GM12872 (cell line): Measurements from ENCODE around the gene ARL6IP4.

Source experiments
- TF ChIP-seq, protein P1 (sequence below): IDR thresholded peaks from 3 replicates; pipeline ENCODE4 v1.5.1; 2011; ENCODE audit warnings: low read depth, mild to moderate bottlenecking, low read length, moderate library complexity; ENCODE audit not compliant: insufficient read depth

Gene ARL6IP4

DNA sequence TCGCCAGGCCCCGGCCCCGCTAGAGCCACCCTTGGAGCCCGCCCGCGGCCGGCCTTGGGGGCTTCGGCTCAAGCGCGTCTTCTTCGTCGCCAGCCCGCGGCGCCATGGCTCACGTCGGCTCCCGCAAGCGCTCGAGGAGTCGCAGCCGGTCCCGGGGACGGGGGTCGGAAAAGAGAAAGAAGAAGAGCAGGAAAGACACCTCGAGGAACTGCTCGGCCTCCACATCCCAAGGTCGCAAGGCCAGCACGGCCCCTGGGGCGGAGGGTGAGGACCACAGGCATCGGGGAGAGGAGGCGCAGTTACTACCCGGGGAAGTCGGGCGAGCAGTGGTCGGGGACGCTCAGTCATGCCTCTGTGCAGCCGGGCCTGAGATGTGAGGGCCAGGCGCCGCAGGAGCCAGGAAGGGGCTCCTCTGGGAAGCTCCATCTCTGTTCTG, 573 bp downstream of the ARL6IP4 start:
- TF ChIP-seq, protein P1, sequence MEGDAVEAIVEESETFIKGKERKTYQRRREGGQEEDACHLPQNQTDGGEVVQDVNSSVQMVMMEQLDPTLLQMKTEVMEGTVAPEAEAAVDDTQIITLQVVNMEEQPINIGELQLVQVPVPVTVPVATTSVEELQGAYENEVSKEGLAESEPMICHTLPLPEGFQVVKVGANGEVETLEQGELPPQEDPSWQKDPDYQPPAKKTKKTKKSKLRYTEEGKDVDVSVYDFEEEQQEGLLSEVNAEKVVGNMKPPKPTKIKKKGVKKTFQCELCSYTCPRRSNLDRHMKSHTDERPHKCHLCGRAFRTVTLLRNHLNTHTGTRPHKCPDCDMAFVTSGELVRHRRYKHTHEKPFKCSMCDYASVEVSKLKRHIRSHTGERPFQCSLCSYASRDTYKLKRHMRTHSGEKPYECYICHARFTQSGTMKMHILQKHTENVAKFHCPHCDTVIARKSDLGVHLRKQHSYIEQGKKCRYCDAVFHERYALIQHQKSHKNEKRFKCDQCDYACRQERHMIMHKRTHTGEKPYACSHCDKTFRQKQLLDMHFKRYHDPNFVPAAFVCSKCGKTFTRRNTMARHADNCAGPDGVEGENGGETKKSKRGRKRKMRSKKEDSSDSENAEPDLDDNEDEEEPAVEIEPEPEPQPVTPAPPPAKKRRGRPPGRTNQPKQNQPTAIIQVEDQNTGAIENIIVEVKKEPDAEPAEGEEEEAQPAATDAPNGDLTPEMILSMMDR = no peak

DNA sequence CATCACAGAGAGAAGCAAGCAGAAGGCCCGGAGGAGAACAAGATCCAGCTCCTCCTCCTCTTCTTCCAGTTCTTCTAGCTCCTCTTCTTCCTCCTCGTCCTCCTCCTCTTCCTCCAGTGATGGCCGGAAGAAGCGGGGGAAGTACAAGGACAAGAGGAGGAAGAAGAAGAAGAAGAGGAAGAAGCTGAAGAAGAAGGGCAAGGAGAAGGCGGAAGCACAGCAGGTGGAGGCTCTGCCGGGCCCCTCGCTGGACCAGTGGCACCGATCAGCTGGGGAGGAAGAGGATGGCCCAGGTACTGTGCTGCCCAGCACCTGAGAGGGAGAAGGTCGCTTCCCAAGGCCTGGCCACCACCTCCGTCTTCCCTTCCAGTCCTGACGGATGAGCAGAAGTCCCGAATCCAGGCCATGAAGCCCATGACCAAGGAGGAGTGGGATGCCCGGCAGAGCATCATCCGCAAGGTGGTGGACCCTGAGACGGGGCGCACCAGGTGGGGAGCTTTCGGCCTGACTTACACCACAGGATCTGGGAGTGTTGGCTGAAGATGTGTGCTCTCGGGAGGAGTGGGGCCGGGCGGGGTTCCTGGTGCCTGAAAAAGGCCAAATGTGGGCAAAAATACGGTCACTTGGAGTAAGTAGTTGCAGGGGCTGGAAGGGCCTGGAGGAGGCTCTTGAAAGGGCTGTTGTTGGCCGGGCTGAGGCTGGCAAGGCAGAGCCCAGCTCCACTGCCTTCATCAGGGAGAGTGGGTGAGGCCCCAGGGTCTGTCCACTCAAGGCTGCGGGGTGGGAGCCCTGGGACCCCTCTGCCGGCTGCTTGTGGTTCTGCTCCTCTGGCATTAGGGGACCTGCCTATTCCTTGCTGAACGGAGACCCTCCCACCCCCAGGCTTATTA, 1.4 kb downstream of the ARL6IP4 start:
- TF ChIP-seq, protein P1 = no peak

DNA sequence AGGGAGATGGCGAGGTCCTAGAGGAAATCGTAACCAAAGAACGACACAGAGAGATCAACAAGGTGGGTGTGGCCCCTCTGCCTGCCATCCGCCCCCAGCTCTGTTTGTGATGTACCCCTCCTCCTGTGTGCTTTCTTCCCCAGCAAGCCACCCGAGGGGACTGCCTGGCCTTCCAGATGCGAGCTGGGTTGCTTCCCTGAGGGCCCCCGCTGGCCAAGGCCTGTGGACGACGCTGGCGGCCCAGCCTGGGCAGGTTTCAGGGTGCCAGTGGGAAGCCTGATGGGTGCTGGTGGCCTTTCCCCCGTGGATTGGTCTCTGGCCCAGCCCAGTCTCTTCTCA, 2.0 kb downstream of the ARL6IP4 start:
- TF ChIP-seq, protein P1 = no peak

DNA sequence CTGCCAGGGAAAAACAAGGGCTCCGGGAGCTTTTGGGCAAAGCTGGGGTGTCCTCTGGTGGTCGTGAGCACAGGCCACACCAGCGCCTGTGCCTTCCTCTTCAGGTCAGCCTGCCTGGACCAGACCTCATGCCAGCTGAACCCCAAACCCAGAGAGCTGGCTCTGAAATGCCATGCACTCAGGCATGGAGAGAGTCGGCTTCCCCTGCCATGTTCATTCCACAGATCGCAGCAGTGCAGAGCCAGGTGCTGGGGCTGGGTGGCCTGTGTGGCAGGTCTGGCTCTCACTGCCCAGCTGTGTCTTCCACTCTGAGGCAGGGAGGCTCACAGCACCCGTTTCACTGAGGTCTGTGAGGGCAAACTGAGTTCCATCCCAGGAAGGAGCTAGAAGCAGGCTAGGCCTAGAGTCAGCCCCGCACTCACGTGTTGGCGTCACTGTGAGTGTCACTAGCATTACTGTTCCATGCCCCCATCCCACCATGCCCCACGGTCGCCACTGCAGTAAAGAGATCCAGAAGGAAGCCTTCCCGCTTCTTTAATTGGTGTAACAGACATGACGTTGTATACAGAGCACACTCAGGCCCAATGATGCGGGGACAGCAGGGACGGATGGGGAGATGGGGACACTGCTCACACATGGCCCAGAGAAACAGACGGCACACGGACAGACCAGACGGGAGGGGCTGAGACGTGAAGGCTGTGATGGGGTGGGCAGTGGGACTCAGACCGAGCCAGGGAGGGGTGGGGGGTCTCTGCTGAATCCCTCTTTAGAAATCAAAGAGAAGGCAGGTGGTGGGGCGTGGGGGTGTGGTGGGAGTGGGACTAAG, 2.7 kb downstream of the ARL6IP4 start:
- TF ChIP-seq, protein P1 = no peak

DNA sequence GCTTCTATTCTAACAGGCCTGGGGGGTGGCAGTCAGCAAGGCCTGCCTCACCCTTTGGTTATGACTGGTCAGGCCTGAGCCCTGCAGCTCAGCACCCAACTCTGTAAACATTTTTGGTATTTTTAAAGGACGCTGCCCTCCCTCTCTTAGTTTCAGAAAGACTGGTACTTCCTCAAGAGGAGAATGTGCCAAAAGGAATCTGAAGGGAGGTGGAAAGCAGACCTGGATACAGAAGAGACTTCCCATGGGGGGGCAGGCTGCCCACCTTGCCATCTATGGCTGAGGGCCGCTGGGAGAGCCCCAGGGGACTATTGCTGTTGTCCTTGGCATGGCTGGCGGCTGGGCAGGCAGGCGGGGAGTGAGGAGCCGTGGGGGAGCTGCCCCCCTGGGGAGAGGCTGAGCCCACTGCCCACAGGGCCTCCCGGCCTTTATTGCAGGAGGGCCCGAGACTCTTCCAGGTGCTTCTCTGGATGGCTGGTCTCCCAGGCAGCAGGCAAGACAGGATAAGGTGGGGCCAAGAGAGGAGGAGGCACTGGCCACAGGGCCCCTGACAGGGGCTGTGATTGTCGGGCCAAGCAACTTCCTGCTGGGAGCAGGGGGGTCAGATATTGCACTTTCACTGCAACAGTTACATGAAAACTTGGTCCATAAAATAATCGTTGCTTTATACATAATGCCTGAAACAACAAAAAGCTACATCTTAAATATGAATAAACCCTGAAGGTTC, 3.5 kb downstream of the ARL6IP4 start:
- TF ChIP-seq, protein P1 = no peak

DNA sequence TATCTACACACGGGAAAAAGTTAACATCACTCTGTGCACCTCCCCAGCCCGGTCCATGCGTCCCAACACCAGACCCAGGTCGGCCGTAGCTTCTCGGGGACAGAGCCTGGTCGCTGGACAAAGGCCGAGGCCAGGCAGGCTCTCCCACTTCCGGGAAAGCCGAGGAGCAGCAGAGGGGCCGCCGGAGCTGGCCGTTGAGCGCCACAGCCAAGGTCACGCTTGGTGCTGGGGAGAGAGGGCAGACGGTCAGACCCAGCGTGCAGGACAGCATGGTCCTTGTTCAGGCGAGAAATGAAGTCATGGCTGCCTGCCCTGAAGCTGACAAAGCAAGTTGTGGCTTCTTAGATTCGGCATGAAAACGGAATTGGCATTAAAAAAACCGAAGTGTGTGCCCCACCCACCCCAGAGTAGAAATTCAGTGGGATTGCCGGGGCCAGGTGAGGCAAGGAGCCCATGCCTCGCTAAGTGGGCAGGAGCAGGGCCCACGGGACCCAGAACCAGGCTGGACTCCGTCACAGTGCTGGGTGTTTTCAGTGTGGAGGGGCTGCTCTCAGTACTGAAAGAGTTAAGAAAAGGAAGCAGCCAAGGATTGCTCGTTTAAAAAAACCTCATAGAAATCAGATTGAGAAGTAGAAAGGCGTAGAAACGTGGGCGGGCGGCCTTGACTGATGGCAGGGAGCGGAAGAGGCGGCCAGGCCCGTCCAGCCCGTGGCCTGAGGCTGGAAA, 4.3 kb downstream of the ARL6IP4 start:
- TF ChIP-seq, protein P1 = no peak
